ENCODE results near the gene HTRA3.
A peak's percentile ranks its signal among the peaks of the same experiment; 100 is the strongest.

HTRA3 gene

DNA sequence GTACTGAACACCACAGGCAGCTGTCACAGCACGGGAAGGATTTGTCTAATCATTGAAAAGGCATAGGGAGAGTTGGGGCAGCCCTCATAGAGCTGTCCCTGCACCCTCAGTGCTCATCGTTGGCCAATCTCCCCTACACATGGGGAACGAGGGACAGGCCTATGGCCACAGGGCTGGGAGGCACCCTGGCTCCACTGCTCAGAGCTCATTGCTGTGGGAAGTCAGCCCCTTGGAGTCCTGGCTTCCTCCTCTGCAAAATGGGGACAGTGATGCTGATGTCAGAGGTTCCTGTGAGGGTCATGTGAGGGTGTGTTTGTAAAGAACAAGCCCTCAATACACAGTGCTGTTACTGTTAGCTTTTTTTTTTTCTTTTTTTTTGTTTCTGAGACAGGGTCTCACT lies 19.3 kb upstream of the HTRA3 start:
- DNase-seq = no peak

DNA sequence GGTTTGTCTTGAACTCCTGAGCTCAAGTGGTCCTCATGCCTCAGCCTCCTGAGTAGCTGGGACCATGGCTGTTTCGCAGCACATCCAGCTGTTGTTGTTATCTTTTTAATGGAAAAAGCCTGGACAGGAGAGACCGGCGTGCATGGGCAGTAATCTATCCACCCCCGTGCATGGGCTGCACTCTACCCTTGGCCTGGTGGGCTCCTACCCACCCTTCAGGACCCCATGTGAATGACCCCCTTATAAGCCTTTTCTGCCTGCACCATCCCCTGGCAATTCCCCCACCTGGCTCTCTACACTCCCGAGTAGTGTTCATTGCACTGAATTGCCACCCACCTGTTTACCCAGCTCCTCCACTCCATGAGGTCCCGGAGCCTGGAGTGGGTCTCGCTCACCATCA lies 18.9 kb upstream of the HTRA3 start:
- no peak for DNase-seq

DNA sequence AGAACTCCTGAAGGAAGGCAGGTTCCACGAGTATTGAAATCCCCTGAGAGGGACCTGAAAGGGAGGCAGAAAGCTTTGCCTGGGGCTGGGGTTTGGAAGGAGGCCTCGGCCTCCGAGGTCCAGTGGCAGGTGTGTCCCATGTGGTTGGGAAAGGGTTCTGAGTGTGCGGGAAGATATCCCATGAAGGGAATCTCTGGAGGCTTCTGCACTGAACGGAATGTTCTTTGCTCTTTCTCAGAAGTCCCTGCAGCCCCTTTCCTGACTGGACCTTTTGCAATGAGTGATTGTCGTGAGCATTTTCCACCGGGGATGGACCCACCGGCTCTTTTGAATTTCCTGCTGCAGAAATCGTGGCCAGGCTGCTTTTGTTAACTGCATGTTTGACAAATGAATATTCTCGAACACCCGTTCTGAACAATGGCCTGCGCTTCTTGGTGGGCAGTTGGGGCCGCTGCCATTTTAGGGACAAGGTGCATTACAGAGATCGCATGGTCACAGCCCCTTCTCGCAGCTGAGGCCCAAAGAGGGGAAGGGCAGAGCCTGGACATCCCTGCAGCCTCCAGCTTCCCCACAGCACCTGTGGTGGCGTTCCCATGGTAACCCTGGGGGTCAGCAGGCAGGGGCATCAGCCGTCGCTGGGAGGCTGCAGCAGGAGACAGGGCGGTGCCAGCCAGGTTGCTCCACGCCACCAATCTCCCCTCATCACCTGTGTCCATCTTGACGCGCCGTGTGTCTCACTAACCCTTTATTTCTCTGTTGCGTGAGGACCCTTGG lies 18.3 kb upstream of the HTRA3 start:
- DNase-seq = no peak

DNA sequence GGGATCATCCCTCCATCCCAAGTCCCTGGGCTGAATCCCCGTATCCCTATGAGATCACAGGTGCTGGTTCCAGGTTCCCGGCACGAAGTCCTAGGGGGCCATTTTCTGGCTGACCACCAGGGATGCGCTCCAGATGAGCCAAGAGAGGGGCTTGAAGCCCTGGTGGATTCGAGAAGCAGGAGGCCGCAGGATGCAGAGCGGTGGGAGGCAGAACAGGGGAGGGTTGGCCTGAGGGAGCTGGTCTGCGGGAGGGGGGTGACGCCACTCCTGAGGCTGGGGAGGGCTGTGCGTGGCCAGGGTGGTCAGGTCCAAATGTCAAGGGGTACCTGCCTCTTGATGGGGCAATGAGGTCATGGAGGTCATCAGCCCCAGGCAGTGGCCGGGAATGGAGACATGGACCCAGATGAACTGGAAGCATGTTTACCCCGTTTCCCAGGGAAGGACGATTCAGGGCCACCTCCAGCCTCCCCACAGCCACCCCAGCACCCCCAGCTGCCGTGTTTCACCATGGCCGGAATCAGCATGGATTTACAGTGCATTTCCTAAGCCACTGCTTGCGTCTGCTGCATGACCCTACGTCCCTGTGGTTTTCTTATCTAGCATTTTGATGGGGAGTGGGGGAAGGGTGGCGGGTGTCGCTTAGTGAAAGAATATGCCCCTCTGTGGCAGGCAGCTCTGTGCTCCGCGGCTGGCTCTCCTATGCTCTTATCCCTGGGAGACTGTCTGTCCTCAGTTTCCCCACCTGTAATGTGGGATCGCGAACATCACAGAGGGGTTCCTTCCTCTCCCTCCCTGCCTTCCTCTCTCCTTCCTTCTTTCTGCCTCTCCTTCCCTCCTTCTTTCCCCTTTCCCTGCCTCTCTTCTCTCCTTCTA lies 17.0 kb upstream of the HTRA3 start:
- no peak for DNase-seq

DNA sequence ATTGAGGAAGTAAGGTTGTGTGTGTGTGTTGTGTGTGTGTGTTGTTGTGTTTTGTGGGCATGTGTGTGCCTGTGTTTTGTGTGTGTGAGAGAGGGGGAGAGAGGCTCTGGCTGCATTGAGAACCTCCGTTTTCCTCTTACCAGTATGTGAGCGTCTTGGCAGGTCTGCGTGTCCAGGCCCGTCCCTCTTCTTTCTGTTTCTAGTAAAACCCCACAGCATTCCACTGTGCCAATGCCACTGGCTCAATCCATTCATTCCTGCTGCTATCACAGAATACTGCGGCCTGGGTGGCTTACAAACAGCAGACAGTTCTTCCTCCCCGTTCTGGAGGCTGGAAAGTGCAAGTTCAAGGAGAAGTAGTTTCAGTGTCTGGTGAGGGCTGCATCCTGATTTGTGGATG lies 15.5 kb upstream of the HTRA3 start:
- DNase-seq = no peak

DNA sequence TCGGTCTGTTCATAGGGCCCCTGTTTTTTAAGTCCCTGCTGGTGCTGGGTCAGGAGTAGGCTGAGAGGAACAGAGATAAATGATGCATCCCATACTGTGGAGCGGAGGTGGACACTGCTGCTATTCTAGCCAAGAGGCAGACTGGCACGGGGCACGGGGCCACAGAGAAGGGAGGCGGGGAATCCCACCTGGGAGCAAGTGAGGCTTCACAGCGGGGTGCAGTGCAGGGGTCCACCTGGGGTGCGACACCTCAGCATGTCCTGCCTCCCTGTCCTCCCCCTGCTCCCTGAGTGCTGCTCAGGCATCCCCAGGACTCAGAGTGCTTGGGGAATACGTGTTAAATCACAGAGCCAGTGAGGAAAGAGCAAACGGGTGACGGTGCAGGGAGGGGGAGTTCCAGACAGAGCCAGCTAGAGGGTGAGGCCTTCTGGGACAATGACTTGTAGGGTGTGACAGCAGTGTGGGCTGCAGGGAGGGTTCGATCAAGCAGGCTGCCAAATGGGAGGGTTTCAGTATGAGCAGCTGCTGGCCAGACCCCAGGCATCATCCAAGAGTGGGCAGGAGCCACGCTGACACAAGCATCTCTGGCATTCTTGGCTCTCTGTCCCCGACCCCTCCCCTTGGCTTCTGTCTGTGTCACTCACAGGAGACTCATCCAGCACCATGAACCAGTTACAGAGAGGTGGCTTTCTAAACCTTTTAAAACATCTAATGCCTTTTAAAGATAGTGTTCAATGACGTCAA lies 13.7 kb upstream of the HTRA3 start:
- DNase-seq = peak; percentile 58

DNA sequence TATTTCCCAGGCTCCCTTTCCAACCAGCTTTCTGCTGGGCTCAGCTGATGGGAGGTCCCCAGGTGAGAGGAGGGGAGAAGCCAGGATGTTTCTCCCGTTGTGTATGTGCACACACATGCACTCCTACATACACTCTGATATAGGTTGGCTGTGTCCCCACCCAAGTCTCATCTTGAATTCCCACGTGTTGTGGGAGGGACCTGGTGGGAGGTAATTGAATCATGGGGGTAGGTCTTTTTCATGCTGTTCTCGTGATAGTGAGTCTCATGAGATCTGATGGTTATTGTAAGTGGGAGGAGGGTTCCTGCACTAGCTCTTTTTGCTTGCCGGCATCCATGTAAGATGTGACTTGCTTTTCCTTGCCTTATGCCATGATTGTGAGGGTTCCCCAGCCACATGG lies 11.7 kb upstream of the HTRA3 start:
- DNase-seq = no peak

DNA sequence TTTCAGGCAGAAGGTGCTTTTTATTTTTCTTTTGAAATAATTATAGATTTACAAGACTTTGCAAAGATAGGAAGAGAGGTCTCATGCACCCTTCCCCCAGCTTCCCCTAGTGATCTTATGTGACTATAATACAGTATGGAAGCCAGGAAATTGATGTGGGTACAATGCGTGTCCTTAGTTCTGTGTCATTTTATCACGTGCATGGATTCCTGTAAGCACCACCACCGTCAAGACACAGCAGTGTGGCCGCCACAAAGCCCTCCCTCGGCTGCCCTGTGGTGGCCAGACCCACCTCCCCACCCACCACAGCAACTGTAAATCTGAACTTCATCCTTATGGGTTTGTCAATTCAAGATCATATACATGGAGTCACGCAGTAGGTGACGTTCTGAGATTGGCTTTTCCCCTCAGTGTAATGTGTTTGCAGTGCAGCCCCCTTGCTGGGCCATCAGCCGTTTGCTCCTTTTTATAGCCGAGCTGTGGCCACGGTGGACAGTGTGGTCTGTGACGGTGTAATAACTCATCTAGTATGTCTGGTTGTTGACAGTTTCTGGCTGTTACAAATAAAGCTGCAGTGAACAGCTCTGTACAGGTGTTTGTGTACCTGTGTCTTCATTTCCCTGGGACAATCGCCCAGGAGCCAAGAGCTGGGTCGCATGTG lies 10.9 kb upstream of the HTRA3 start:
- no peak for DNase-seq

DNA sequence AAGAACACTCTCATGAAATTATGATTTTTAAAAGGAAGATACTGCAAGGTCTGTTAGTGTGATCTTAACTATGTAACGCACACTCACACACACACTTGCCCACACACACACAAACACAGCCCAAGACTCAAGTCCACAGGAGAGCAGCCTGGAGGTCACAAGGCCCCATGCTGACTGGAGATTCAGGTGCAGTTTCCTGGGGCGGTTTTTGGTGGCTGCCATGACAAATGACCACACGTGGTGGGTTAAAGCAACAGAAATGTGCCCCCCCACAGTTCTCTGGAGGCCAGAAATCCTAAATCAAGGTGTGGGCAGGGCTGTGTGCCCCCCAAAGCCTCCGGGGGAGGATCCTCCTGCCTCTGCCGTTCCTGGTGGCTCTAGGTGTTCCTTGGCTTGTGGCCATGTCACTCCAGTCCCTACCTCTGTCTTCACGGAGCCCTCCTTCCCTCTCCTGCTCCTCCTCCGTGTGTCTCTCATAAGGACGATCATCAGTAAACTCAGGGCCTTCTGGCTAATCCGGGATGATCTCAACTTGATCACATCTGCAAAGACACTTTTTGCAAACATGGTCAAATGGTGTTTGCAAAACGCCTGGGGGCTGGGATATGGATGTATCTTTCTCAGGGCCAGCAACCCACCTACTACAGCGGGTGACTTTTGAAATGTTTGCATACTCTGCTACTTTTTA lies 9.7 kb upstream of the HTRA3 start:
- DNase-seq = no peak

DNA sequence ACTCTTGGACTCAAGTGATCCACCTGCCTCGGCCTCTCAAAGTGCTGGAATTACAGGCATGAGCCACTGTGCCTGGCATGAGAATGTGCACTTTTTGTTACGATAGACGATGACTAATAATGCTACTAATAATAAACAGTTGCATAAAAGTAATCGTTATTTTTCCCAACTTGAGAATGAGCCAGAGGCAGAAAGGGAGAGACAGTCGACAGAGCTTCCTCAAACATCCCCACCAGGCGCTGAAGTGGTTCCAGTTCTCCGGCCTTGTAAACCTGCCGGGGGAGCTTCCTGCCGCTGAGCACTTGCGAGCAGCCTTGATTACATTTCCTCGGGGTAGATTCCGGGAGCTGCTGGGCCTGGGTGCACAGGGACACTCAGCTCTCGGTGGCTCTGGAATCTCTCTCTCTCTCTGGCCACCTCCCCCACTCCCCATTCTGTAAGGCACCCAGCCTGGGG lies 8.9 kb upstream of the HTRA3 start:
- peak; percentile 83 for DNase-seq

DNA sequence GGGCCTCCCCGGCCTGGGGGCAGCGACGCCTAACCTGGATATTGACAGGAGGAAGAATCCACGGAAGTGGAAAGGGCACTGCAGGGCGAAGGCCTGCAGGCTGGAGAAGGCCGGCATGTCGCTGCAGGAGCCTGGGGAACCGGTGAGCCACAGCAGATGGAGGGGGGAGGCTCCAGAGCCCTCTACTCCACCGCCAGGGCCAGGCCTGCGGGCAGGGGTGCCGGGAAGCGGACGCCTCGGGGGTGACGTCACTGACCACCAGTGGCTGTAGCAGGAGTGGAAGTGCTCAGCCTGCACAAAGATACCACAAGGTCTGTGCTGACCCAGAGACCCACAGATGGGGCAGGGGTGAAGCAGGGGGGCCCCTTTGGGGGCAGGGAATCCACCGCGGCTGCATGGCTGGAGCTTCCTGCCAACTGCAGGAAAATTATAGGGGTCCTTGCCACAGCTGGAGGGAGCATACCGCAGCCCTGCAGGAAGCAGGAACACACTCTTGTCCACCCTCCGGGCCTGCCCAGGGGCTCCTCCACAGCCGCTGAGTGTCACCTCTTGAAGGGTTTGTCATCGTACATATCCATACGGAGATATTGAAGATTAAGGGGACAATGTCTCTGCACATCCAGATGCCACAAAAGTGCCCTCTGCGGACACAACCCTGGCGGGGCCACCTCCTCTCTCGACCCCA lies 7.6 kb upstream of the HTRA3 start:
- DNase-seq = peak; percentile 73

DNA sequence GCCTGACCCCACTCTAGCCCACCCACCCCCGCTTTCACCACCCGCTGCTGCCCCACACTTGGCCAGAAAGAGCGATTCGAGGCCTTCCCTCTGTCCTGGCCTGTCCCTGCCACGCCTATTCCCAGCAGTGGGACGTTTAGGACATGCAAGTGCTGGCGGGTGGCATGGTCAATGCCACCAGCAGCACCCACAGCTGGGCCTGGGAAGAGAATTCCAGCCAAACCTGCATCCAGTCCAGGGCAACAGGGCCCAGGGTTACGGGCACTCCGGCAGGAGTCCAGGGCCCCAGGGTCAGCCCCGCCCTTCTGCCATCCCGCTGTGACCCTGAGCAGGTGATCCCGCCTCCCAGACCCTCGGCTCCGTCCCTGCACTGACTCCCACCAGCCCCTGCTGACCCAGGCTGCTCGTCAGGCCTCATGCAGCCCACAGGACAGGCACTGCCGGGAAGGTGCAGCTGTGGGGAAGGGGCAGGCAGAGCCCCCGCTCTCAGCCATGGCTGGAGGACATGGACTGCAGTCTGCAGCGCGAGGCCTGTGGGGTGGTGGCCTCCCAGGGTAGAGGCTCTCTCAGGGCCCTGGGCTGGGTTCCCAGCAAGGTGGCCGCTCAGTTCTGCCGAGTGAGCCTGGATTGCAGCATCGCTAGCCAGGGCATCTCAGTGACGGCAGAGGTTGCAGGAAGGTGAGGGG lies 6.8 kb upstream of the HTRA3 start:
- no peak for DNase-seq

DNA sequence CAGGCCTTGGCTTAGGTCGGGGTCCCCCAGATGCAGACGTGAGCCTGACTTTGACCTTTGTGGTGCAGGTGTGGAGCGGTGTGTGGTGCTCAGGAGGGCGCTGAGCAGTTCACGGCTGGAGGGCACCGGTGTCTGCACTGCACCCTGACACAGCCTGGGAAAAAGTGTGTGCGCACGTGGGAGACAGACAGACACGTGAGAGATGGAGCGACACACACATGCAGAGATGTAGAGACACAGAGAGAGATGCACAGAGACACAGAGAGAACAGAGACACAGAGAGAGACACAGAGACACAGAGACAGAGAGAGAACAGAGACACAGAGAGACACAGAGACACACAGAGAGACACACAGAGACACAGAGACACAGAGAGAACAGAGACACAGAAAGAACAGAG lies 6.2 kb upstream of the HTRA3 start:
- DNase-seq = no peak

DNA sequence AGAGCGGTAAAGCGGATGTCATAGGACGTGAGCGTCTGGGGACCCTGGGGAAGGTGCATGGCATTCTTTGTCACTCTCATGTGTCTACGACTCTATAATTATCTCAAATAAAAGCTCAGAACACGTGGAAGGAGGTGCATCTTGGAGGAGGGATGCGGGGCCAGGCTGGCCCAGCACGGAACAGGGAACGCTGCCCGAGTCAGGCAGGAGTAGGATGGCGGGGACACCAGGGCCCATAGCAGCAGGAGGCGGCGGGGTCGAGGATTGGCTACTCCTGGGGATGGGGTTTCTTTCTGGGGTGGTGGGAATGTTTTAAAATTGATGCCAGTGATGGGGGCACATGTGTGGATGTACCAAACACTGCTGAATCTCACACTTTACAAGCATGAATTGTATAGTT lies 5.4 kb upstream of the HTRA3 start:
- DNase-seq = no peak

DNA sequence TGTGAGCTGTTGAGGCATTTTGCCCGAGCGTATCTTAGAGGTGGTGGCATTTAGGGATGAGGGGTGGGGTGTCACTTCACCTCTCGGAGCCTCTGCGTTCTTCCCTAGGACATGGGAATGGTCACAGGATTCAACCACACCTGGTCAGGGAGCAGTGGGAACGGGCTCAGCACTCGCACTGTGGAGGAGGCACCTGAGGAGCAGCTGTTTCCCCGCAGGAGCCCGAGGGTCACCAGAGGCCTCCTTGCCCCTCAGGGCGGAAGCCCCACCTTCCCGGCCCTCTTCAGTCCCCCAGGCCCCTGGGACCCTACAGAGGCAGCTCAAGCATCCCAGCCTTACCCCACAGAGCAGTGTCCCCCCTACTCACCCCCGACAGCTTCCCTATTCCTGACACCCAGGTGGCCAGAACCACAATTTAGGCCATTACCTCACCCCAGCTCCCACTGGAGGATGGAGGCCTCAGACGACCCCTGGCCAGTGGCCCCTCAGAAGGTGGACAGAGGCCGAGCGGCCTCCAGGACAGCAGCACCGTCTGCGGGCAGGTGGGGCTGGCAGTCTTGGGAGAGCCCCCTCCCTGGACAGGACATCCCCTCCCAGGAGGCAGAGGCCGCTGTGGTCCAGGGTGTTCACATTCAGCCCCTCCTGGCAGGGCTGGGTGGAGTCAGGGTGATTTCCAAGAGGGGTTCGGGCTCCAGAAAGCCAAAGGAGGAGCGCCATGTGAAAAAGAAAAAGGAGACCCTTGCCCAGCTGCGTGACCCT lies 4.2 kb upstream of the HTRA3 start:
- DNase-seq = no peak

DNA sequence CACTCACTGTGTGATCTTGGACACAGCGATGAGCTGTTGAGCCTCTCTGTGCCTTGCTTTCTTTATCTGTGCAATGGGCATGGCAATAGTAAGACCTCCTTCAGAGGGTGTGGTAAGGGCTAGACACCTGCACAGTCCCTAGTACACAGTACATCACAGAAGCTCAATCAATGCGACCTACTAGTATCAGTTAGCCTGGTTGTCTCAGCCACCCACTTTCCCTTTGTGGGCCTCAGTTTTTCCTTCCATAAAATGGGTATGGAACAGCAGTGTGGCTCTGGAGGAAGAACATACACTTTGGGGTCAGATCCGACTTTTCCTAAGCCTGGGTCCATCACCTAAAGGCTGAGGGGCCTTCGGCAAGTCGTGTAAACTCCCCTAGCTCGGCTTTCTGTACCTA lies 3.5 kb upstream of the HTRA3 start:
- no peak for DNase-seq

DNA sequence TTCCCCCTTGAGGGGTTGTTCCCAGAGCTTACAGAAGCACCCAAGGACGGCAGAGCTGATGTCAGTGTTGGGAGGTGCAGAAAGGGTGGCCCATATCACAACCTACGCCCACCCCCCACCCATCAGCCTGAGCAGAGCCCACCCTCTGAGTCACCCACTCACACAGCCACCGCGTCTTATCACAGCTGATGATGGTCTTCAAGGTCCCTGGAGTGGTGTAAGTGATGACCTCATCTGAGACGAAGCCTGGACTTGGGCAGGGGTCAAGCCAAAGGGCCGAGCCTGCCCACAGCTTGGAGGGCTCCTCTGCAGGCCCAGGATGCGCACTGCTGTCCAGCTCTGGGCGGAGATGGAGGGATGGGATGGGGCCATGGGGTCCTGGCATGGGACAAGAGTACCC lies 3.0 kb upstream of the HTRA3 start:
- no peak for DNase-seq

DNA sequence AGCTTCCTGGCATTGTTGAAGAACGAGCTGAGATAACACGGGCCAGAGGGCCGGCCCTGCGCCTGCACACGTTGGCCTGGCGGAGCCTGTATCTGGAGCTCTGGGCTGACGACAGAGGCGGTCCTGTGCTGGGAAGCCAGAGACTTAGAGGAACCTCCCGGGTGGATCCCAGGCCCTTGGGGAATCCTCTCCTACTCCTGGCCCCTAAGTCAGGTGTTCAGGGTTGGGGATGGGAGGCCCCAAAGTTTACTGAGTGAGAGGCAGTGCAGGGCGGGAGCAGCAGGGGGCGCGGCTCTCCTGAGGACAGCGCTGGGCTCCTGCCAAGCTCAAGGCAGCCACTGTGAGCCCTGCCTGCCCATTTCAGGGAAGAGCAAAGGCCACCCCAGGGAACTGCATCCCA lies 2.5 kb upstream of the HTRA3 start:
- DNase-seq = peak; percentile 56

DNA sequence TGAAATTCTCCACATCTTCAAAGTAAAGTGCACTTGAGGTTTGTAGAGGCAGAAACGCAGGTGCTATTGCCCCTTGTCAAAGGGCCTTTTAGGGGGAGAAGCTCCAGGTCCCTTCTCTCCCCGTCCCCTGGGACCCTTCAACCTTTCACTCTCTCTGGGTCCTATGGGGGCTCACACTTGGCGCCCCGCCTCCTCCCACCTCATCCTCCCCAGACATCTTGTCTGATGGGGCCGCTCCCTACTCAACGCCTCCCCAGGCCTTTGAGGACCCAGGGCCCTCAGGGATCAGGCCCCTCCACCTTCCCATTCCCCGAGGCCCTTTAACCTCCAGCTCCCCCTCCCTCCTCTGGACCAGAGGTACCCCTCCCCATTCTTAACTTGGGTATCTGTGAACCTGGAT lies 1.3 kb upstream of the HTRA3 start:
- DNase-seq = no peak

DNA sequence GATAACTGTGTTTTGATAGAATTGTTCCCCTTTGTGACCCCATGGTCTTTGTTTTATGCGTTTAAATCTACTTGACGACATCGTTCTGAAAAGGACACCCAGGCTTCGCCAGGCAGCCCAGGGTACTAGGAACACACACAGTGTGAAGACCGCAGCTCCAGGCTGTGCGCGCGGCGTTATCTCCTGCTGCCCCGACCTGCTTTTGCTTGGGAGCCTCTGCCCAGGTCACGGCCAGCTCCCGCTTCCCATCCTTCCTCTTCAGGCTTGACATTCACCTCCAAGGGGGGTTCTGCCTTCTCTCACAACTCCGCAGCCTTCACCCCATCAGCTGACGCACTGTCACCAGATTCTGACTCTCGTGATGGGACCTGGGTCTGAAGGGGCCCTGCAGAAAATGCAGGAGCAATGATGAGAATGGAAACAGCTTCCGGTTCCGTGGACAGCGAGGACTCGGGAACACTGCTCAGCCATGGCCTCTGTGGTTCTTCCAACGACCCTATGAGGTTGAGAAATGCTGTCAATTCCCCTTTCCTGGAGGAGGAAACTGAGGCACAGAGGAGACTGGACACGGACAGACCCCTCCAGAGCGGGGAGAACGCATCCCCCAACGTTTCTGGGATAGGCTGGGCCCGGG lies 536 bp upstream of the HTRA3 start:
- DNase-seq = no peak
